Mesenchymal stem cell (in vitro differentiated cells and primary cell): ENCODE data around the gene EPB41.

Experiments
- DNase-seq: peaks from one replicate; pipeline ENCODE4 v3.0.0-alpha.2; 2013
- H2AFZ ChIP-seq: one replicate; pipeline ENCODE4 v1.6.1; 2013; ENCODE audit warnings: low read depth, mild to moderate bottlenecking, control low read depth, inconsistent platforms, low read length, moderate library complexity
- H2AK5ac ChIP-seq: 2 replicates; pipeline ENCODE4 v1.6.1; 2013; ENCODE audit warnings: low read length, moderate library complexity, mild to moderate bottlenecking, inconsistent platforms; ENCODE audit not compliant: severe bottlenecking
- H2BK120ac ChIP-seq: one replicate; pipeline ENCODE4 v1.6.1; 2013; ENCODE audit warnings: low read depth, mild to moderate bottlenecking, inconsistent platforms, low read length, moderate library complexity
- H2BK12ac ChIP-seq, 2 experiments: one replicate each; pipeline ENCODE4 v1.6.1; 2013; ENCODE audit warnings: inconsistent platforms in 2 of 2, low read length in 2 of 2, mild to moderate bottlenecking in 2 of 2, moderate library complexity in 2 of 2, control low read depth in 1 of 2
- H2BK15ac ChIP-seq: one replicate; pipeline ENCODE4 v1.6.1; 2013; ENCODE audit warnings: mild to moderate bottlenecking, low read depth, inconsistent platforms; ENCODE audit not compliant: poor library complexity, severe bottlenecking
- H2BK5ac ChIP-seq: 2 replicates; pipeline ENCODE4 v1.6.1; 2013; ENCODE audit warnings: low read depth, mild to moderate bottlenecking, low read length, control low read depth, inconsistent platforms; ENCODE audit not compliant: poor library complexity, severe bottlenecking
- H3K14ac ChIP-seq, 2 experiments: one replicate each; pipeline ENCODE4 v1.6.1; 2013; ENCODE audit warnings: inconsistent platforms in 2 of 2, low read length in 2 of 2, control low read depth in 1 of 2, mild to moderate bottlenecking in 1 of 2, moderate library complexity in 1 of 2
- H3K18ac ChIP-seq, 2 experiments: one replicate each; pipeline ENCODE4 v1.6.1; 2013; ENCODE audit warnings: inconsistent platforms in 2 of 2, low read length in 2 of 2, control low read depth in 1 of 2, low read depth in 1 of 2, mild to moderate bottlenecking in 1 of 2
- H3K23ac ChIP-seq, 2 experiments: one replicate each; pipeline ENCODE4 v1.6.1; 2013; ENCODE audit warnings: inconsistent platforms in 2 of 2, low read length in 2 of 2, mild to moderate bottlenecking in 2 of 2, moderate library complexity in 2 of 2, control low read depth in 1 of 2
- H3K27ac ChIP-seq: 2 replicates; pipeline ENCODE4 v1.5.1; 2013; ENCODE audit warnings: mild to moderate bottlenecking, moderate library complexity, low read length, control low read depth, inconsistent platforms; ENCODE audit not compliant: poor library complexity, severe bottlenecking
- H3K27me3 ChIP-seq, 2 experiments: 2 replicates each; pipeline versions ENCODE4 v1.6.1 to v1.7.0; 2013; ENCODE audit warnings: low read length in 2 of 2, mild to moderate bottlenecking in 2 of 2, moderate library complexity in 2 of 2, control low read depth in 1 of 2, inconsistent platforms in 1 of 2; ENCODE audit not compliant: control insufficient read depth in 1 of 2, insufficient read depth in 1 of 2
- H3K36me3 ChIP-seq, 2 experiments: 2 replicates each; pipeline versions ENCODE4 v1.6.1 to v1.7.0; 2013; ENCODE audit warnings: low read length in 2 of 2, control low read depth in 1 of 2, inconsistent platforms in 1 of 2, low read depth in 1 of 2, mild to moderate bottlenecking in 1 of 2; ENCODE audit not compliant: insufficient read depth in 2 of 2, control insufficient read depth in 1 of 2
- H3K4ac ChIP-seq, 2 experiments: one replicate each; pipeline ENCODE4 v1.6.1; 2013; ENCODE audit warnings: inconsistent platforms in 2 of 2, low read length in 2 of 2, mild to moderate bottlenecking in 2 of 2, moderate library complexity in 2 of 2, control low read depth in 1 of 2, low read depth in 1 of 2
- H3K4me1 ChIP-seq: 2 replicates; pipeline ENCODE4 v1.6.1; 2013; ENCODE audit warnings: low read depth, low read length, control low read depth; ENCODE audit not compliant: control insufficient read depth, insufficient read depth
- H3K4me2 ChIP-seq: 2 replicates; pipeline ENCODE4 v1.6.1; 2013; ENCODE audit warnings: low read length, mild to moderate bottlenecking, inconsistent platforms; ENCODE audit not compliant: poor library complexity, severe bottlenecking
- H3K4me3 ChIP-seq, 2 experiments: 2 replicates each; pipeline versions ENCODE4 v1.5.1 to v1.7.0; 2013; ENCODE audit warnings: low read length in 2 of 2, mild to moderate bottlenecking in 2 of 2, control low read depth in 1 of 2, low read depth in 1 of 2; ENCODE audit not compliant: insufficient read depth in 1 of 2
- H3K79me1 ChIP-seq: replicated peaks from 2 replicates; pipeline ENCODE4 v1.6.1; 2013; ENCODE audit warnings: mild to moderate bottlenecking, control low read depth, low read length, inconsistent platforms; ENCODE audit not compliant: poor library complexity, severe bottlenecking
- H3K9ac ChIP-seq: 2 replicates; pipeline ENCODE4 v1.7.0; 2013; ENCODE audit warnings: mild to moderate bottlenecking, low read length, moderate library complexity
- H3K9me3 ChIP-seq: 2 replicates; pipeline ENCODE4 v1.7.0; 2013; ENCODE audit warnings: mild to moderate bottlenecking, low read length; ENCODE audit not compliant: control insufficient read depth
- H4K8ac ChIP-seq: one replicate; pipeline ENCODE4 v1.6.1; 2013; ENCODE audit warnings: inconsistent platforms, mild to moderate bottlenecking, low read length, moderate library complexity
- H4K91ac ChIP-seq: one replicate; pipeline ENCODE4 v1.6.1; 2013; ENCODE audit warnings: mild to moderate bottlenecking, low read length, inconsistent platforms
- WGBS: methylation state at CpG from one replicate; pipeline ENCODE4 v1.1.7; 2013; ENCODE audit warnings: mixed read lengths; 5-methylcytosine and 5-hydroxymethylcytosine counted together

Gene EPB41

DNA sequence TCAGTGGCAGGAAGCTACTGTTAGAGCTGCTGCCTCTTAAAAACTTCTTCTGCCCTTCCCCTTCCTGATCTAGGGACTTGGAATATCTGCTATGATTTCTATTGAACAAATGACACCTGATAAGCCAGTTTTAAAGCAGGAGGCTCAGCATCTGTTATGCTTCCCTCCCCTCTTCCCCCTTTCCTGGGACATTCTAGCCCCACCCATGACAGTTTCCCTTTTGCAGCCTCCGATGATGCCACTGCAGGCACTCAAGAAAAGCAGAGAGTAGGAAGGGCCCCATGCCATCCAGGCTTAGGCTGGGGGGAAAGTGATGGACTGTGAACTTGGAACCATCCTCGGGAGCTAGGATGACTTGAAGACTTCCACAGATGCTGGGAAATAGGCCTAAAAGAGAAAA lies 15.1 kb upstream of the EPB41 start:
- H2BK12ac ChIP-seq: no peak overlapping the region
- H3K27me3 ChIP-seq: no peaks in the 10 kb centered on the region
- H2BK120ac ChIP-seq: no peak overlapping the region
- no peak overlapping the region for H4K8ac ChIP-seq
- no peak overlapping the region for H3K14ac ChIP-seq
- peaks cover 0 to 5% of the 10 kb centered on the region in 2 experiments for H3K36me3 ChIP-seq
- no peak overlapping the region for H2AK5ac ChIP-seq
- no peak overlapping the region for H3K23ac ChIP-seq
- no peak overlapping the region for H3K9ac ChIP-seq
- no peak overlapping the region for H3K4me2 ChIP-seq
- no peak overlapping the region for H3K27ac ChIP-seq
- peaks cover 2% of the 10 kb centered on the region for H3K4me1 ChIP-seq
- H3K9me3 ChIP-seq: no peaks in the 10 kb centered on the region
- no peak for DNase-seq
- no peak overlapping the region for H3K4me3 ChIP-seq
- peaks cover 20% of the 10 kb centered on the region for H3K79me1 ChIP-seq
- 65% methylated on average over 2 of the region's 2 CpGs for WGBS
- no peak overlapping the region for H3K18ac ChIP-seq
- no peak overlapping the region for H2AFZ ChIP-seq
- no peak overlapping the region for H2BK5ac ChIP-seq
- no peak overlapping the region for H3K4ac ChIP-seq
- no peak overlapping the region for H2BK15ac ChIP-seq
- no peak overlapping the region for H4K91ac ChIP-seq

DNA sequence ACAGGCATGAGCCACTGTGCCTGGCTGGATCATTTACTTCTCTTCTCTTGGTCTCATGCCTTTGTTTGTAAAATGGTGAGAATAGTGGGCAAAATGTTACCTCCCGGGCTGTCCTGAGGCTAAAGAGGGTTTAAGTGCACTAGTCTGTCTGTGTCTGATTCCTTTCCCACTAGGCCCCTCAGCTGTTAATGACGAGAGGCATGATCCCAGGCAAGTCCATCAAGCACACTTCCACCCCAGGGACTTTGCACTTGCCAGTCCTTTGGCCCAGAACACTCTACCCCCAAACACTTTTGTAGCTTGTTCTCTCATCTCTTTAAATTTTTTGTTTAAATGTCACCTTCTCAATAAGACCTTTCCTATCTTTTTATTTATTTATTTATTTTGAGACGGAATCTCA lies 13.8 kb upstream of the EPB41 start:
- Histone ChIP-seq H3K9ac (no peak overlapping the region), H3K27ac (no peak overlapping the region), H3K14ac (no peak overlapping the region), H3K4me1 (peaks cover 2% of the 10 kb centered on the region), H4K91ac (no peak overlapping the region), H3K4me2 (no peak overlapping the region), H4K8ac (no peak overlapping the region), H2AFZ (no peak overlapping the region), H2BK15ac (no peak overlapping the region), H3K18ac (no peak overlapping the region), H3K27me3 (no peaks in the 10 kb centered on the region), H2BK5ac (no peak overlapping the region), H3K36me3 (peaks cover 0 to 5% of the 10 kb centered on the region in 2 experiments), H3K4me3 (no peak overlapping the region), H2BK120ac (no peak overlapping the region), H2BK12ac (no peak overlapping the region), H3K9me3 (no peaks in the 10 kb centered on the region), H3K4ac (no peak overlapping the region), H3K23ac (no peak overlapping the region), H3K79me1 (peaks cover 16% of the 10 kb centered on the region), H2AK5ac (no peak overlapping the region)
- 93% methylated on average over 3 of the region's 3 CpGs for WGBS
- no peak for DNase-seq

DNA sequence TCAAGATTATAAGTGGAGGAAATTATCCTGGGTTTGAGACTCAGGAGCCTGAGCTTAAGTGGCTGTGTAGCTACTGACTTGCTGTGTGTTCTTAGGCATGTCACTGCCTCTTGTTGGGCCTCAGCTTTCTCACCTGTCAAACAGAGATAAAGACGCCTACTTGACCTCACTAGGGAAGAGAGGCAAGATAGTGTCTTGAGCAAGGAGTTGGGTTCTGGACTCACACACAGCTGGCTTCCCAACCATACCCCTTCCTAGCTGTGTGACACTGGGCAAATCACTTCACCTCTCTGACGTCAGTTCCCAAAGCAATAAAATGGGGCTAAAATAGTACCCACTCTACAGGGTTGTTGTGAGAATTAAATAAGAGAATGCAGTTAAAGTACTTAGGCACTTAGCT lies 11.6 kb upstream of the EPB41 start:
- Histone ChIP-seq H2BK15ac (no peak overlapping the region), H2BK12ac (no peak overlapping the region), H2BK120ac (no peak overlapping the region)

DNA sequence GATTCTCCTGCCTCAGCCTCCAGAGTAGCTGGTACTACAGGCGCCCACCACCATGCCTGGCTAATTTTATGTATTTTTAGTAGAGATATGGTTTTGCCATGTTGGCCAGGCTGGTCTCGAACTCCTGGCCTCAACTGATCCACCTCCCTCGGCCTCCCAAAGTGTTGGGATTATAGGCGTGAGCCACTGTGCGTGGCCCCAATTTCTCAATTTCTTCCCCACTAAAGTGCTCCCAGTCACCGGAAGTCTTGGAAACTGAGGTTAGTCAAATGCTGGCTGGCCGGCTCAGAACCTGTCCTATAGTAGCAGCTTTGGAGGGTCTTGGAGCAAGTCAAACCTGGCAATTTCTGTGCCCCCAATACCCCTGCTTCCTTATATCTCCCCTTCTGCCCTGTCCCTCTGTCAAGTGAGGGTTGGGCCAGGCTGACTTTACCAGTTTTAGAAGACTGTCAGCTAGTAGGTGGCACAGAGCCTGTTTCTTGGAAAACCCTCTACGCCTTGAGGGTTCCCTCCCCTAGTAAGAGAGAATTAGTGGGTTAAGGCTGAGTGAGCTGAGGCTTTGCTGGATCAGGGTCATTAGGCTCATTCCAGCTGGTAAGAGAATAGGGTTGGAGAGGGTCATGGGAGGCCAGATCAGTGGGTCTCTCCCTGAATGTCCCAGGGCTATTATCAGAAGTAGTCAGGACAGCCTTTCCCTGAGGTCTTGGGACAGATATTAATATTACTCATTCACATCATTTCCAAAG lies 8.3 kb upstream of the EPB41 start:
- no peak overlapping the region for H2AFZ ChIP-seq
- H2BK12ac ChIP-seq: no peak overlapping the region
- H3K18ac ChIP-seq: no peak overlapping the region
- H3K4me2 ChIP-seq: no peak overlapping the region
- no peak for DNase-seq
- no peak overlapping the region for H2BK5ac ChIP-seq
- no peaks in the 10 kb centered on the region for H3K36me3 ChIP-seq
- H3K79me1 ChIP-seq: peaks cover 9% of the 10 kb centered on the region
- no peak overlapping the region for H3K4ac ChIP-seq
- H3K23ac ChIP-seq: no peak overlapping the region
- H3K4me3 ChIP-seq: no peak overlapping the region
- H3K27ac ChIP-seq: no peak overlapping the region
- WGBS: 97% methylated on average over 7 of the region's 8 CpGs
- no peak overlapping the region for H2AK5ac ChIP-seq
- no peak overlapping the region for H3K9ac ChIP-seq
- H2BK120ac ChIP-seq: no peak overlapping the region
- H3K9me3 ChIP-seq: no peaks in the 10 kb centered on the region
- H4K91ac ChIP-seq: no peak overlapping the region
- no peak overlapping the region for H2BK15ac ChIP-seq
- H3K14ac ChIP-seq: no peak overlapping the region
- peaks cover 3% of the 10 kb centered on the region for H3K4me1 ChIP-seq
- no peak overlapping the region for H4K8ac ChIP-seq
- no peaks in the 10 kb centered on the region for H3K27me3 ChIP-seq

More for the DNA sequence above, 11.6 kb upstream of the EPB41 start:
- H3K27me3 ChIP-seq: no peaks in the 10 kb centered on the region
- no peak overlapping the region for H3K18ac ChIP-seq
- H2BK5ac ChIP-seq: no peak overlapping the region
- DNase-seq: no peak
- H3K4ac ChIP-seq: no peak overlapping the region
- no peak overlapping the region for H3K27ac ChIP-seq
- H2AFZ ChIP-seq: no peak overlapping the region
- no peak overlapping the region for H3K23ac ChIP-seq
- H3K79me1 ChIP-seq: peaks cover 15% of the 10 kb centered on the region
- no peak overlapping the region for H3K9ac ChIP-seq
- no peak overlapping the region for H3K4me3 ChIP-seq
- H3K9me3 ChIP-seq: no peaks in the 10 kb centered on the region
- H4K8ac ChIP-seq: peak overlapping the region; percentile 15
- peaks cover 0 to 5% of the 10 kb centered on the region in 2 experiments for H3K36me3 ChIP-seq
- no peak overlapping the region for H2AK5ac ChIP-seq
- WGBS: 83% methylated on average over 1 of the region's 2 CpGs
- no peak overlapping the region for H3K14ac ChIP-seq
- no peak overlapping the region for H3K4me2 ChIP-seq
- H3K4me1 ChIP-seq: peaks cover 5% of the 10 kb centered on the region
- H4K91ac ChIP-seq: no peak overlapping the region
